ENCODE measurements around the gene DHDH.

DHDH gene

DNA sequence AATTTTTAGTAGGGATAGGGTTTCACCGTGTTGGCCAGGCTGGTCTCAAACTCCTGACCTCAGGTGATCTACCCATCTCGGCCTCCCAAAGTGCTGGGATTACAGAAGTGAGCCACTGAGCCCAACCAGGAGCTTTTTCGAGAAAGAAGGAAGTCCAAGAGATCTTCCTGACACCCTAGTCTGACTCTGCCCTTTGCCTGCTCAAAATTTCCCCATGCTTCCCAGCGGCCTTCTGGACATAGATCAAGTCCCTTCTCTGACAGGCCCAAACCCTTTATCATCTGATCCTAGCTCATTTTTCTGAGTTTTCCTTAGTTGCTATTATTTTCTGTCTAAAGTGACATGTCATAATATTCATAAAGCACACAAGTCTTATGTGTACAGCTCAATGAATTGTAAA, 19.6 kb downstream of the DHDH start:
- DNase-seq, result no peak

DNA sequence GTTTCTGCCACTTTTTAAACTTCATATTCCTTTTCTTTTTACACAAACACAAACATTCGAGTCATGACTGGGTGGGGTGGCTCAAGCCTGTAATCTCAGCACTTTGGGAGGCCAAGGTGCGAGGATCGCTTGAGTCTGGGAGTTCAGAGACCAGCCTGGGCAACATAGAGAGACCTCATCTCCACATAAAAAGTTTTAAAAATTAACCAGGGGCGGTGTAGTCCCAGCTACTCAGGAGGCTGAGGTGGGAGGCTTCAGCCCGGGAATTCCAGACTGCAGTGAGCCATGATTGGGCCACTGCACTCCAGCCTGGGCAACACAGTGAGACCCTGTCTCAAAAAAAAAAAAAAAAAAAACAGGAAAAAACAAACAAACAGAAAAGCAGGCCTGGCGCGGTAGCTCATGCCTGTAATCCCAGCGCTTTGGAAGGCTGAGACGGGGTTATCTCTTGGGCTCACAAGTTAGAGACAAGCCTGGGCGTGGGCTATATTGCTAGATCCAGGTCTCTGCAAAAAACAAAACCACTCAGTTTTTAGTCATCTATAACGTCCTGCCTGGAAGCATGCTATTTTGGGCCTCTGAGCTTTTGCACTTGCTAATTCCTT, 20.6 kb downstream of the DHDH start:
- DNase-seq, result no peak

DNA sequence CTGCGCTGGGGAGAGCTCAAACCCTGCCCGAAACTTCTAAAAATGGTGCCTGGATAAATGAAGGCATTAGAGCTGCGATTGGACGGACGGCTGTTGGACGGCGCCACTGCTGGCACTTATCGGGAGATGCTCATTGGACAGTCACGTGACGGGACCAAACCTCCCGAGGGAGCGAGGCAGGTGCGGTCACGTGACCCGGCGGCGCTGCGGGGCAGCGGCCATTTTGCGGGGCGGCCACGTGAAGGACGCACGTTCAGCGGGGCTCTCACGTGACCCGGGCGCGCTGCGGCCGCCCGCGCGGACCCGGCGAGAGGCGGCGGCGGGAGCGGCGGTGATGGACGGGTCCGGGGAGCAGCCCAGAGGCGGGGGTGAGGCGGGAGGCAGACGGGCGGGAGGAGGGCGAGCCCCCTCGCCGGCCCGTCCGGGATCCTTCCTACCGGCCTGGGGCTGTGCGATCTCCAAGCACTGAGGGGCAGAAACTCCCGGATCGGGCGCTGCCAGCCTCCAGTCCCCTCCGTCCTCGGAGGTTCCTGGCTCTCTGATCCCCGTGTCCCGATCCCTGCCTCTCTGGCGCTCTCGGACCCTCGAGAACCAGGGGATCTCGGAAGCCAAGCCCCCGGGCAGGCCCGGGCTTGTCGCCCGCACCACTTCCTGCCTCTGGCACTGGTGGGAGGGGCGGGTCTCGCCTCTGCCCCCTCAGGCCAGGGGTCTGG, 21.3 kb downstream of the DHDH start, which contains the start of gene BAX:
Gene BAX, plus strand, starts transcription at position 281 of the 713 bp plus-strand sequence. Its CDS starts 54 bp downstream, at position 335.
- DNase-seq, result peak; percentile 95

DNA sequence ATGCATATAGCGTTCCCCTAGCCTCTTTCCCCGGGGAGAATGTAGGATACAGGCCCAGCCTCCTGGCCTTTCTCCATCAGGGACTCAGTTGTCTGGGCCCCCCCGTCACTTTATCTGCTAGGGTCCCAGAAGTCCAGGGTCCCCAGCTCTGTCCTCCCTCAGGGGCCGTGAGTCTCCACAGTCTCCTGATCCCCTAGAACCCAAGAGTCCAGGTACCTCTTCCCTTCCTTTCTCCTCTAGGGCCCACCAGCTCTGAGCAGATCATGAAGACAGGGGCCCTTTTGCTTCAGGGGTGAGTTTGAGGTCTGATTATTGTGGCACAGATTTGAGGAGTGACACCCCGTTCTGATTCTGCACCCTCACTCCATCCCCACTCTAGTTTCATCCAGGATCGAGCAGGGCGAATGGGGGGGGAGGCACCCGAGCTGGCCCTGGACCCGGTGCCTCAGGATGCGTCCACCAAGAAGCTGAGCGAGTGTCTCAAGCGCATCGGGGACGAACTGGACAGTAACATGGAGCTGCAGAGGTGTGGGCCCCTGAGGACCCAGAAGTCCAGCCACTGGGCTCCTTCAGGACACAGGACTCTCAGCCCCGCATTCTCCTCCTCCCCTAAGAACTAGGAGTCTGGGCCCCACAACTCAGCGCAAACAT, 21.9 kb downstream of the DHDH start:
- no peak for DNase-seq

DNA sequence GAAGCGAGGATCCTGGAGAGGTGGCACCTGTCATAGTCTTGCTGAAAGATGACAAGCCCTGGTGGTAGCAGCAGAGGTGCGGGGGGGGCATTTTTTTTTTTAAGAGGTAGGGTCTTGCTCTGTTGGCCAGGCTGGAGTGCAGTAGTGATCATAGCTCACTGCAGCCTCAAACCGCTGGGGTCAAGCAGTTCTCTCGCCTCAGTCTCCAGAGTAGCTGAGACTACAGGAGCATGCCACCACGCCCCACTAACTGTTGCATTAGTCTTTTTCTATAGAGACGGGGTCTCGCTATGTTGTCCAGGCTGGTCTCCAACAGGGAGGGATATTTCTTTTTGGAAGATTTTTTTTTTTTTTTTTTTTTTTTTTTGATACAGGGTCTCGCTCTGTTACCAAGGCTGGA, 24.5 kb downstream of the DHDH start:
- DNase-seq, result no peak

DNA sequence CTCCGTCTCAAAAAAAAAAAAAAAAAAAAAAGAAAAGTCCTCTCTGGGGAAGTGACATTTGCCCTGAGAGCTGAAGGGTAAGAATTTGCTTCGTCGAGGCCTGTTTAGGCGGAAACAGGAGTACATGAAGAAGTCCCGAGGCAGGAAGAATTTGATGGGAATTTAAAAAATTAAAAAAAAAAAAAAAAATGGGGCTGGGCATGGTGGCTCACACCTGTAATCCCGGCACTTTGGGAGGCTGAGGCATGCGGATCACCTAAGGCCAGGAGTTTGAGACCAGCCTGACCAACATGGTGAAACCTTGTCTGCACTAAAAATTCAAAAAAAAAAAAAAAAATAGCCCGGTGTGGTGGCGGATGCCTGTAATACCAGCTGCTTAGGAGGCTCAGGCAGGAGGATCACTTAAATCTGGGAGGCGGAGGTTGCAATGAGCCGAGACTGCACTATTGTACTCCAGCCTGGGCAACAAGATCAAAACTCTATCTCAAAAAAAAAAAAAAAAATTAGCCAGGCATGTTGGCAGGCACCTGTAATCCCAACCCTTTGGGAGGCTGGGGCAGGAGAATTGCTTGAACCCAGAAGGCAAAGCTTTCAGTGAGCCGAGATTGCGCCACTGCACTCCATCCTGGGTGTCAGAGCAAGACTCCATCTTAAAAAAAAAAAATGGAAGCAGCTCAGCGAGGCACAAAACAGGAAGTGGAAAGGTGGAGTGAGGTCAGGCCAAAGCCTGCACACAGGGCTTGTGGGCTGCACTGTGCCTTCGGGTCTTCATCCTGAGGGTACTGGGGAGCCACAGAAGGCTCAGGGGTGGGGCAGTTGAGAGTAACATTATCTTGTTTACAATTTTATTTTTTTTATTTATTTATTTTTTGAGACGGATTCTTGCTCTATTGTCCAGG, 26.1 kb downstream of the DHDH start:
- DNase-seq, result no peak

DNA sequence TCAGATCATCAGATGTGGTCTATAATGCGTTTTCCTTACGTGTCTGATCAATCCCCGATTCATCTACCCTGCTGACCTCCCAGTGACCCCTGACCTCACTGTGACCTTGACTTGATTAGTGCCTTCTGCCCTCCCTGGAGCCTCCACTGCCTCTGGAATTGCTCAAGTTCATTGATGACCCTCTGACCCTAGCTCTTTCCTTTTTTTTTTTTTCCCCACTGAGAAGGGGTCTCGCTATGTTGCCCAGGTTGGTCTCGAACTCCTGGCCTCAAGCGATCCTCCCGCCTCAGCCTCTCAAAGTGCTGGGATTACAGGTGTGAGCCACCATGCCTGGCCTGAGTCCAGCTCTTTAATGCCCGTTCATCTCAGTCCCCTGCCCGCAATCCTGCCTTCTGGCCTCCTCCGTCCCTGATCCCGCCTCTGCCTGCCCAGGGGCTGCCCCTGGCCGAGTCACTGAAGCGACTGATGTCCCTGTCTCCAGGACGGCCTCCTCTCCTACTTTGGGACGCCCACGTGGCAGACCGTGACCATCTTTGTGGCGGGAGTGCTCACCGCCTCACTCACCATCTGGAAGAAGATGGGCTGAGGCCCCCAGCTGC, 27.7 kb downstream of the DHDH start:
- no peak for DNase-seq

DNA sequence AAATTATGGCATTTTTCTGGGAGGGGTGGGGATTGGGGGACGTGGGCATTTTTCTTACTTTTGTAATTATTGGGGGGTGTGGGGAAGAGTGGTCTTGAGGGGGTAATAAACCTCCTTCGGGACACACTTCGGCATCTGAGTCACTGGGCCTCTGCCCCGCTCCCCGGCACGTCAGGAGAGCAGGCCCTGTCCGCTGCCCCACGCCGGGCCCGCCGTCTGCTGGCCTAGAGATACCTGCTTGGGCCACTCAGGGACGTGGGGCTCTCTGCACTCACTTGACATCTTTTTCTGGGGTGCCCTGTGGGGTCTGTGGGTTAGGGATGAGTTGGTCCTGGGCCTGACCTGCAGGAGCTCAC, 28.2 kb downstream of the DHDH start:
- no peak for DNase-seq

DNA sequence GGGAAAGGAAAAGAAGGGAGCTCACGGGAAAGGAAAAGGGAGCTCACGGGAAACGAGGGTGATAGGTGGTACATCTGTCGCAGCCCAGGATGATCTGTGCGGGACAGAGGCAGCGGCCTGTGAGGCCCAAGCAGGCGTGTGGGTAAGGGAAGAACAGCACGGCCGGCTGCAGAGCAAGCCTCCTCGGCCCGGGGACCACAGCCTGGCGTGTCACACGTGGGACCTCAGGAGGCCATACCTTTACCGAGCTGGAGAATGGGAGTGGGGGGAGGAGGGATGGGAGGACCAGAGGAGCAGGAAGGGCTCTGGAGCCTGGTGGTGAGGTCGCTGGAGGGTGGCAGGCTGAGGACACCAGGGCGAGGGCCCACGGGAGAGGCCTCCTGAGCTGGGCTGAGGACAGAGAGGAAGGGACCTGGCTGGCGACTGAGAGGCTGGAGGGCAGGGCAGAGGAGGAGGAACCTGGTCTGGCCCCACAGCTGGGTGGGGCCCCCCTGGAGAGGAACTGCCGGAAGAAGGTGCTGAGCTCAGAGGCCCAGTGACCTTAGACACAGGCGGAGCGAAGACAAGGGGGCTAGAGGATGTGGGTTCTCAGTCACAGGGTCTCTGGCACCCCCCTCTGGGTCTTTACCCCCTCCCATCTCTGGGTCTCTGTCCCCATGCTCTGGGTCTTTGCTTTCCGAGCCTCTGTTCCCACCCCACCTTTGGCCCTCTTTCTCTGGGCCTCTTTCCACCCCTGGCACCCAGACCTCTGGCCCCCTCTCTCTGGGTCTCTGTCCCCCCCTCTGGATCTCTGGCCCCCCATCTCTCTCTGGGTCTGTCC, 28.7 kb downstream of the DHDH start:
- no peak for DNase-seq

DNA sequence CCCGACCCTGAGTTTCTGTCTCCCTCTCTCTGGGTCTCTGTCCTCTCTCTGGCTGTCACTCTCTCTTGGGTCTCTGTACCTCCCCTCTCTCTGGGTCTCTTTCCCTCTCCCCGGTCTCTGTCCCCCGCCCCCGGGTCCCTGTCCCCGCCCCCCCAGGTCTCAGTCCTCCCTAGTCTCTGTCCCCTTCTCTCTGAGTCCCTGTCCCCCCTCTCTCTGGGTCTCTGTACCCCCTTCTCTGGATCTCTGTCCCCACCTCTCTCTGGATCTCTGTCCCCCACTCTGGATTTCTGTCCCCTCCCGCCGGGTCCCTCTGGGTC, 29.3 kb downstream of the DHDH start:
- DNase-seq, result no peak

DNA sequence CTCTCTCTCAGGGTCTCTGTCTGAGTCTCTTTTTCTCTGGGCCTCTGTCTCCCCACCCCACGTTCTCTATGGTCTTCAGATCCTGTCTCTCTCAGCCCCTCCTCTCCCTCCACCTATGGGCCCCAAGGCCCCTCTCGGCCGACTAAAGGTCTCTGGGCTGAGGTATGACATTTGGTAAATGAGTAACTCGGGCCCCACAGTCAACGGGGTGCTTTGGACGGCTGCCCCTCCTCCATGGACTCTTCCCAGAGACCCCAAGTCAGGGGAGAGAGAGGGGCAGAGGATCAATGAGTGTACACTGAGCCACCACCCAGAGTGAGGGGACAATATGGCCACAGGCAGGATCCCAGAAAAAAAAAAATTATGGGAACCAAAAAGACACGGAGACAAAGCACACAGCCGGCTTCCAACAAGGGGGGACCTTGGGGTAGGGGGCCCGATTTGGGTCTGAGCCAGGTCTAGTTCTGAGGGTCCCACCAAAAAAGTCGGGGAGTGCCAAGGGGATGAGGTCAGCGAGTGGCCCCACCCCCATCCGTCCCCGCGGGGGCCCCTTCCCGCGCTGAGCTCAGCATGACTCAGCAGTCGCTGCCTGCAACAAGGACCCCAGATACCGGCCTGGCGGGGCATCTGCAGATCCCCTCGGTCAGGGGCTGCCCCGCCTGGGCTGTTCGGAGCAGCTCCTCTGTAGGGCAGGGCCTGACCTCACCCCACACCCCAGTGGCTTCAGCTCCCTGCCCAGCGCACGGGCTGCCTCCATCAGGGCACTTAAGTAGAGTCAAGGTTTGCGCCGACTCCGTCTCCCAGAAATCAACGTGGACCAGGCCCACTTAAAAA, 30.1 kb downstream of the DHDH start:
- DNase-seq, result no peak

DNA sequence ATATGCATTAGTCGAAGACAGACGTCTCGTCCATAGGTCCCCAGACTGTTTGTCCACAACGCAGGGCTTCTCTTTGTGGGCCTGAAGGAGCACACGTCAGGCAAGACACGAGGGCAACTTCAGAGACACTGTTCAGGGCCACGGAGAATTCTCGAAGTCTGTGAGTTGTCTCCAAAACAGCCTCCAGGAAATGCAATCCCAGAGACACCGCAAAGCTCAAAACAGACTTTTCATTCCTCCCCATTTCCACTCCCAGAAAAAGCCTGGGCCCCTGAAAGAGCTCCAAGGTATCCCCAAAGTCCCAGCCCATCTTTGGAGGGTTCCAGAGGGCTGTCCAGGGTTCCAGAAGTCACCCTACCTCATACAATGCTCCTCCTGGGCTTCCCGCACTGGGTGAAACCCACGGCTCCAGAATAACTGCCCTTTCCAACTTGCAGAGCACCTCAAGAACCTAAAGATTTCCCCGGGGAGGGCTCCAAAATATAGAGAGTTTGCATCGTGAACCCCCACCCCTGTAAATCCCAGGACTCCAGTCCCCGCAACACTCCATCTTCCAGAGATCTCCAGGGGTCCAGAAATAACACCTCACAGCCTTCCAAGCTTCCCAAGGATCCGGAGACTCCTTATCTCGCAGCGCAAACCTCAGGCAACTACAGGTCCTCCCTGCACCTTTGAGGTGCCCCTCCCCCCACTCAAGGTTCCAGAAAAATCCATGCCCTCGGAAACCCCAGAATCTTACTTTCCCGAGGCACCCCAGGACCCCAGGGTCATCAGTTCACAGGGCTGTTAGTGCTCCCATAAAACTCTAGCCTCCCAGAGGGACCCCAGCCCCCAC, 30.9 kb downstream of the DHDH start:
- DNase-seq, result no peak

DNA sequence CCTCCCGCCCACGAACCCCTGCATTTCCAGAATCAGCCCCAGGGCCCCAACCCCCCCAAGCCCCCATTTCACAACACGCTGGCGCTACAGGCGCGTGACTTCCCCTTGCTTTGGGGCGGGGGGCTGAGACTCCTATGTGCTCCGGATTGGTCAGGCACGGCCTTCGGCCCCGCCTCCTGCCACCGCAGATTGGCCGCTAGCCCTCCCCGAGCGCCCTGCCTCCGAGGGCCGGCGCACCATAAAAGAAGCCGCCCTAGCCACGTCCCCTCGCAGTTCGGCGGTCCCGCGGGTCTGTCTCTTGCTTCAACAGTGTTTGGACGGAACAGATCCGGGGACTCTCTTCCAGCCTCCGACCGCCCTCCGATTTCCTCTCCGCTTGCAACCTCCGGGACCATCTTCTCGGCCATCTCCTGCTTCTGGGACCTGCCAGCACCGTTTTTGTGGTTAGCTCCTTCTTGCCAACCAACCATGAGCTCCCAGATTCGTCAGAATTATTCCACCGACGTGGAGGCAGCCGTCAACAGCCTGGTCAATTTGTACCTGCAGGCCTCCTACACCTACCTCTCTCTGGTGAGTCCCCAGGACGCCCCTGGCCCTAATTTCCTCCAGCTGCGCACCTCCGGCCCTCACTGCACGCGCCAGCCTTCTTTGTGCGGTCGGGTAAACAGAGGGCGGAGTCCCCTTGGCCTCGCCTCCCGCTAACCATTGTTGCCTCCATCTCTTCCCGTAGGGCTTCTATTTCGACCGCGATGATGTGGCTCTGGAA, 31.7 kb downstream of the DHDH start, which contains the start of gene FTL:
Gene FTL, plus strand, starts transcription at position 270 of the 766 bp plus-strand sequence. Its CDS starts 199 bp downstream, at position 469.
- peak; percentile 93 for DNase-seq

DNA sequence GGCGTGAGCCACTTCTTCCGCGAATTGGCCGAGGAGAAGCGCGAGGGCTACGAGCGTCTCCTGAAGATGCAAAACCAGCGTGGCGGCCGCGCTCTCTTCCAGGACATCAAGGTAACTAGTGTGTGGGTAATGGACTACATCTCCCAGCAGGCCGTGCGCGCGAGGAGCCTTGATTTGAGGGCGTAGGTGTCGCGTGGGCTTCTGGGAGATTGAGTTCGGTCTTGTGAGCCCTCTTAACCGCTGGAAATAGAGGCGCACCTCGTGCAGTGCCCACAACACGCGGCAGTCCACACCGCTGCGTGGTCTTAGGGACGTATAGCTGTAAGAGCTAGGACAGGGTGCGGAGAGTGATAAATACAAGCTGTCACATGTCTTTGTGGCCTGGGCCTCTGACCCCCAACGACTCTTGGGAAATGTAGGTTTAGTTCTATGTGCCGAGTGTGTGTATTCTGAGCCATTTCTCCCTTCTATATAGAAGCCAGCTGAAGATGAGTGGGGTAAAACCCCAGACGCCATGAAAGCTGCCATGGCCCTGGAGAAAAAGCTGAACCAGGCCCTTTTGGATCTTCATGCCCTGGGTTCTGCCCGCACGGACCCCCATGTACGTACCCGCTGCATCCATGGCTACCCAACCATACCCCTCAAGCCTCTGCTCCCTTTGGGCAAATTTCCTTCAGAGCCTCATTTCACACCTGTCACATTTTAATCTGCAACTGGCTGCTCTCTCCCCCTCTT, 32.5 kb downstream of the DHDH start:
- peak; percentile 87 for DNase-seq

DNA sequence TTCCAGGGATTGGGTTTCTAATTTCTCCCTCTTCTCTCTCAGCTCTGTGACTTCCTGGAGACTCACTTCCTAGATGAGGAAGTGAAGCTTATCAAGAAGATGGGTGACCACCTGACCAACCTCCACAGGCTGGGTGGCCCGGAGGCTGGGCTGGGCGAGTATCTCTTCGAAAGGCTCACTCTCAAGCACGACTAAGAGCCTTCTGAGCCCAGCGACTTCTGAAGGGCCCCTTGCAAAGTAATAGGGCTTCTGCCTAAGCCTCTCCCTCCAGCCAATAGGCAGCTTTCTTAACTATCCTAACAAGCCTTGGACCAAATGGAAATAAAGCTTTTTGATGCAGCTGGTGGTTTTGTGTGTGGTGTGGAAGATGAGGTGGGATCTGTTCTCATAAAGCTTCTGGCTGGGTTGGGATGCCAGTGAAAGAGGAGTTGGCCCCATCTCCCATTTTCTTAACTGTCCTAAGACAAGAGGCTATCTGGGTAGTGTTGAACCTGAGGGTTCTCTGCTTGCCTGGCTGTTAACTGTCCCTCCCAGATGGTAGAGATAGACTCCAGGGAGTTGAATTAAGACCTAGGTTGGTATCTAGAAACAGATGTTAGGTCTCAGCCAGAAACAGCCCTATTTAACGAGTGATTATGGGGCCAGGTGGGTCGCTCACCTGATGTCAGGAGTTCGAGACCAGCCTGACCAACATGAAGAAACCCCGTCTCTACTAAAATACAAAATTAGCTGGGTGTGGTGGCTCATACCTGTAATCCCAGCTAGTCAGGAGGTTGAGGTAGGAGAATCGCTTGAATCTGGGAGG, 33.2 kb downstream of the DHDH start:
- no peak for DNase-seq

DNA sequence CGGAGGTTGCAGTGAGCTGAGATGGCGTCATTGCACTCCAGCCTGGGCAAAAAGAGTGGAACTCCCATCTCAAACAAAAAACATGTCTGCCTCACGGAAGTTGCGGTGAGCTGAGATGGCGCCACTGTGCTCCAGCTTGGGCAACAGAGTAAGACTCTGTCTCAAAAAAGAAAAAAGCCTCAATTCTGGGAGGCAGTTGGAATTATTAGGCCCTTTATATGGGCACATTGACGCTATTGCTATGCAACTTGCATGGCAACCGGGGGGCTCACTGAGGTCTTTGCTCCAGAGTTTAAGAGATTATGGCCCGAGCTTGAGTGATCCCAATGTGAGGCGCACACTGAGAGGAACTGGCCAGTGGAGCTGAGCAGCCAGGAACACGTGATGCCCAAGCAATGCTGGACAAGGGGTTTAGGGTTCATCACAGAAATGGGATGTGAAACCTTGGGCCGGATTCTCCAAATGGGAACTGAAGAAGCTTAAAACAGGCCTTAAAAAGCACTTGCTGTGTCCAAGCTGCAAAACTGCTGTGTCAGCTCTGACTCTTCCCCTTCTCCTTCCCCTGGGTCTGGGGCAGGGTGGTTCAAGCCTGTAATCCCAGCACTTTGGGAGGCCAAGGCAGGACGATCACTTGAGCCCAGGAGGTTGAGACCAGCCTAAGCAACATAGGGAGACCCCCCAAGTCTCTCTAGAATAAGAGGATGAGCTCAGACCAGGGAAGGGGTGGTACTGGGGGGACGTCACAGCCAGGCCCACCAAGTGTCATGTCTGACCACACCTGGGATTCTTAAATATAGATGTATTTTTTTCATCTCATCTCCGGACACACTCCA, 34.1 kb downstream of the DHDH start:
- no peak for DNase-seq

DNA sequence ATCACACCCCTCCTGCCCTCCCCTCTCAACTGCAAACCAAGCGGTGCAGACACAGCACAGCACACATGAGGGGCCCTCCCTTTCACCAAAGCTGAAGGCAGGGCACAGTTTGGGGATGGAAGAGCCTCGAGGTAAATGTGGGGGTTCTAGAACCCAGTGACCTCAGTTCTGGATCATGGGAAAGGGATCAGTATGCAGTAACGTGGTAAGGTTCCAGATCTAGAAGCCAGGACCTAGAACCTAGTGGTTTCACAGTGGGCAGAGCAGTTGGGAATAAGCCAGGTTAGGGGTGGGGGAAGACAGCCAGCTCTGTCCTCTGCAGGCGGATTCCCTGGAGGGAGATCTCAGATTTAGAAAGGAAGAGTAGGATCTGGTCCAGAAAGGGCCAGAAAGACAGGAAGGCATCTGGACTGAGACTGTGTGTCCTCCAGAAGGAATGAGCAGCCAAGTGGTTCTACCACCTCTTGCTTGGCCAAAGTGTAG, 34.7 kb downstream of the DHDH start:
- no peak for DNase-seq
